ENCODE results near the gene SLC9A7.

SLC9A7 gene

GRCh38 chrX:46662188-46662958 lies 96.5 kb downstream of the SLC9A7 start:
- no peak for TF ChIP-seq CTCF (IDR thresholded peaks at IDR 0.05; ENCODE audit: insufficient read depth, low read length, missing control alignments)
- CTCF ChIA-PET = interaction anchor here (1.1 kb wide), 1 partner anchor 13 kb away, joined by 3 read pairs; no protein-coding TSS in a partner anchor
- H3K4me3 ChIP-seq (ENCODE audit: low read depth, low read length) = no peak overlapping the region
- no peak for DNase-seq (ENCODE audit: low read depth, low spot score)
- POLR2A ChIA-PET = no interaction called here

- no peak for TF ChIP-seq CTCF (IDR thresholded peaks at IDR 0.05; ENCODE audit: insufficient read depth, low read length, missing control alignments)
- H3K4me3 ChIP-seq (ENCODE audit: low read depth, low read length) = no peak overlapping the region
- DNase-seq (ENCODE audit: low read depth, low spot score) = no peak
- ChIA-PET CTCF (interaction anchor here (0.7 kb wide), 1 partner anchor 102 kb away, joined by 3 read pairs; no protein-coding TSS in a partner anchor), POLR2A (no interaction called here)
Measured at GRCh38 chrX:46653482-46653881, 105.4 kb downstream of the SLC9A7 start.

- POLR2A ChIA-PET = no interaction called here
- no peak overlapping the region for H3K4me3 ChIP-seq (ENCODE audit: low read depth, low read length)
- CTCF ChIA-PET = interaction anchor here (0.6 to 1.0 kb wide), 3 partner anchors 12 to 443 kb away, joined by 3 read pairs; no protein-coding TSS in a partner anchor
- TF ChIP-seq CTCF (IDR thresholded peaks at IDR 0.05; ENCODE audit: insufficient read depth, low read length, missing control alignments) = no peak
- no peak for DNase-seq (ENCODE audit: low read depth, low spot score)
Measured at GRCh38 chrX:46649421-46650260, 109.3 kb downstream of the SLC9A7 start.

GRCh38 chrX:46648660-46649059 lies 110.3 kb downstream of the SLC9A7 start:
- no peak for TF ChIP-seq CTCF (IDR thresholded peaks at IDR 0.05; ENCODE audit: insufficient read depth, low read length, missing control alignments)
- ChIA-PET POLR2A (no interaction called here), CTCF (interaction anchor here (1.0 to 1.5 kb wide), 2 partner anchors 93 to 444 kb away, joined by 3 read pairs; no protein-coding TSS in a partner anchor)
- no peak for DNase-seq (ENCODE audit: low read depth, low spot score)
- H3K4me3 ChIP-seq (ENCODE audit: low read depth, low read length) = no peak overlapping the region

- TF ChIP-seq CTCF (IDR thresholded peaks at IDR 0.05; ENCODE audit: insufficient read depth, low read length, missing control alignments) = no peak
- POLR2A ChIA-PET = no interaction called here
- CTCF ChIA-PET = interaction anchor here (1.0 to 1.5 kb wide), 2 partner anchors 48 to 91 kb away, joined by 3 to 5 read pairs; no protein-coding TSS in a partner anchor
- no peak overlapping the region for H3K4me3 ChIP-seq (ENCODE audit: low read depth, low read length)
- no peak for DNase-seq (ENCODE audit: low read depth, low spot score)
Measured at GRCh38 chrX:46647251-46647650, 111.7 kb downstream of the SLC9A7 start.

- ChIA-PET CTCF (no interaction called here), POLR2A (interaction anchor here (0.7 kb wide), 1 partner anchor 16 kb away, joined by 3 read pairs; no protein-coding TSS in a partner anchor)
- TF ChIP-seq CTCF (IDR thresholded peaks at IDR 0.05; ENCODE audit: insufficient read depth, low read length, missing control alignments) = no peak
- DNase-seq (ENCODE audit: low read depth, low spot score) = no peak
- H3K4me3 ChIP-seq (ENCODE audit: low read depth, low read length) = no peak overlapping the region
Measured at GRCh38 chrX:46645614-46646013, 113.3 kb downstream of the SLC9A7 start.

All from AG04449 (cell line).